ENCODE data around the gene HEATR5A. TPM values are rescaled to one million over a fixed set of nuclear protein-coding genes. Genes with fewer than 3 reads are reported as not detected.

Gene HEATR5A
- total and polyA plus RNA-seq, 12 donors = 17.0 to 65.0 (median 46.2) TPM

- DNase-seq = no peak
- no peaks in the 10 kb centered on the region for H3K27me3 ChIP-seq
- no peak overlapping the region for H3K4me3 ChIP-seq
- H3K27ac ChIP-seq = no peak overlapping the region
- H3K9me3 ChIP-seq = peaks cover 0 to 13% (median 0%) of the 10 kb centered on the region in 11 donors
- intact Hi-C loops (cut with DNase I) = no loop called here
- WGBS, 2 donors = 90 to 93% methylated on average over 3 of the region's 3 CpGs
- H3K4me1 ChIP-seq = peaks cover 0 to 10% (median 8%) of the 10 kb centered on the region in 9 donors
- no peak for TF ChIP-seq CTCF (IDR thresholded peaks at IDR 0.05)
- no peak for ATAC-seq
- H3K36me3 ChIP-seq = no peaks in the 10 kb centered on the region
These were observed 152.1 kb downstream of the HEATR5A start for GRCh38 chr14:31268216-31268615.

- DNase-seq (no peak), ATAC-seq (no peak)
- intact Hi-C loops (cut with DNase I) = no loop called here
- Histone ChIP-seq H3K27me3 (no peaks in the 10 kb centered on the region), H3K9me3 (peaks cover 0 to 13% (median 0%) of the 10 kb centered on the region in 11 donors), H3K36me3 (no peaks in the 10 kb centered on the region), H3K4me1 (peaks cover 0 to 25% (median 22%) of the 10 kb centered on the region in 9 donors), H3K27ac (no peak overlapping the region), H3K4me3 (no peak overlapping the region)
- TF ChIP-seq CTCF (IDR thresholded peaks at IDR 0.05) = no peak
- 92% methylated on average over 13 of the region's 13 CpGs for WGBS, 2 donors
These were observed 153.7 kb downstream of the HEATR5A start for GRCh38 chr14:31266437-31267331.

GRCh38 chr14:31265701-31266398 is 154.5 kb downstream of the HEATR5A start:
- Histone ChIP-seq H3K27ac (no peak overlapping the region), H3K27me3 (no peaks in the 10 kb centered on the region), H3K36me3 (no peaks in the 10 kb centered on the region), H3K4me1 (peaks cover 0 to 28% (median 24%) of the 10 kb centered on the region in 9 donors), H3K4me3 (no peak overlapping the region), H3K9me3 (peaks cover 0 to 13% (median 0%) of the 10 kb centered on the region in 11 donors)
- DNase-seq (no peak), ATAC-seq (no peak)
- TF ChIP-seq CTCF (IDR thresholded peaks at IDR 0.05) = no peak
- intact Hi-C loops (cut with DNase I) = no loop called here
- WGBS, 2 donors = 82 to 86% methylated on average over 8 of the region's 8 CpGs

GRCh38 chr14:31263485-31264133 is 156.7 kb downstream of the HEATR5A start:
- DNase-seq (peak in 1 of 2 donors; percentile 17), ATAC-seq (peak; percentile 59 to 95 (median 87))
- H3K9me3 ChIP-seq = no peaks in the 10 kb centered on the region
- H3K27me3 ChIP-seq = no peaks in the 10 kb centered on the region
- H3K4me3 ChIP-seq = no peak overlapping the region
- intact Hi-C loops (cut with DNase I) = no loop called here
- no peak for TF ChIP-seq CTCF (IDR thresholded peaks at IDR 0.05)
- H3K27ac ChIP-seq = peak overlapping the region in 3 of 10 donors; percentile 36 to 53 (median 49)
- WGBS, 2 donors = 49 to 58% methylated on average over 2 of the region's 2 CpGs
- peaks cover 0 to 28% (median 24%) of the 10 kb centered on the region in 9 donors for H3K4me1 ChIP-seq
- no peaks in the 10 kb centered on the region for H3K36me3 ChIP-seq

Measured in heart right ventricle (tissue), 16 donors.